Neural progenitor cell (in vitro differentiated cells): ENCODE data around the gene DPF3. TPM values are rescaled to one million over a fixed set of nuclear protein-coding genes. Genes with fewer than 3 reads are reported as not detected.

Experiments used
- DNase-seq: peaks from one replicate; pipeline ENCODE4 v3.0.0-alpha.2; 2016; ENCODE audit warnings: low spot score
- H2AFZ ChIP-seq: fragments of 200-600 bp; sonication (generic); replicated peaks from 2 replicates; pipeline ENCODE4 v1.6.1; 2016; ENCODE audit warnings: antibody characterized with exemption
- H3F3A ChIP-seq: fragments of 200-600 bp; sonication (generic); 2 replicates; pipeline ENCODE4 v1.6.1; 2016; ENCODE audit warnings: antibody characterized with exemption, low read depth
- H3K27ac ChIP-seq: fragments of 200-600 bp; sonication (generic); 2 replicates; pipeline ENCODE4 v1.5.1; 2016; ENCODE audit warnings: mild to moderate bottlenecking
- H3K27me3 ChIP-seq: fragments of 200-600 bp; sonication (generic); 2 replicates; pipeline ENCODE4 v1.6.1; 2016; ENCODE audit warnings: mild to moderate bottlenecking, moderate library complexity
- H3K36me3 ChIP-seq: fragments of 200-600 bp; sonication (generic); 2 replicates; pipeline ENCODE4 v1.5.1; 2016
- H3K4me1 ChIP-seq: fragments of 200-600 bp; sonication (generic); 2 replicates; pipeline ENCODE4 v1.6.1; 2016; ENCODE audit warnings: mixed run types
- H3K4me2 ChIP-seq: fragments of 200-600 bp; sonication (generic); 2 replicates; pipeline ENCODE4 v1.6.1; 2016
- H3K4me3 ChIP-seq: fragments of 200-600 bp; sonication (generic); 2 replicates; pipeline ENCODE4 v1.5.1; 2016
- H3K79me2 ChIP-seq: fragments of 200-600 bp; sonication (generic); 2 replicates; pipeline ENCODE4 v1.6.1; 2016; ENCODE audit warnings: low read depth
- H3K9ac ChIP-seq: fragments of 200-600 bp; sonication (generic); 2 replicates; pipeline ENCODE4 v1.6.1; 2016
- H3K9me3 ChIP-seq: fragments of 200-600 bp; sonication (generic); 2 replicates; pipeline ENCODE4 v1.5.1; 2016; ENCODE audit warnings: low read depth
- H4K20me1 ChIP-seq: fragments of 200-600 bp; sonication (generic); 2 replicates; pipeline ENCODE4 v1.6.1; 2016; ENCODE audit warnings: low read depth
- H3K27ac Mint-ChIP-seq: 3 replicates; pipeline ENCODE4 v1.8.0; 2021; ENCODE audit warnings: mixed read lengths
- H3K27me3 Mint-ChIP-seq: 2 replicates; pipeline ENCODE4 v1.8.0; 2022; ENCODE audit warnings: low read depth, mild to moderate bottlenecking, inconsistent platforms, moderate library complexity, mixed read lengths; ENCODE audit not compliant: insufficient read depth
- H3K36me3 Mint-ChIP-seq: 3 replicates; pipeline ENCODE4 v1.8.0; 2021; ENCODE audit warnings: mixed read lengths
- H3K4me1 Mint-ChIP-seq: 3 replicates; pipeline ENCODE4 v1.8.0; 2021; ENCODE audit warnings: mixed read lengths
- H3K4me3 Mint-ChIP-seq: 3 replicates; pipeline ENCODE4 v1.8.0; 2021; ENCODE audit warnings: mild to moderate bottlenecking, moderate library complexity, mixed read lengths
- H3K9me3 Mint-ChIP-seq: 3 replicates; pipeline ENCODE4 v1.8.0; 2020; ENCODE audit warnings: mixed read lengths
- CTCF ChIP-seq: fragments of 200-600 bp; sonication (generic); IDR thresholded peaks from 2 replicates; pipeline ENCODE4 v1.5.1; 2017; ENCODE audit warnings: antibody characterized with exemption, mild to moderate bottlenecking
- EZH2 ChIP-seq: fragments of 200-600 bp; sonication (generic); IDR thresholded peaks from 2 replicates; pipeline ENCODE4 v1.6.1; 2017; ENCODE audit warnings: antibody characterized with exemption, mild to moderate bottlenecking, moderate library complexity
- EZH2phosphoT487 ChIP-seq: fragments of 200-600 bp; sonication (generic); IDR thresholded peaks from 2 replicates; pipeline ENCODE4 v1.6.1; 2017; ENCODE audit warnings: antibody characterized with exemption
- total RNA-seq: library from RNA; depleted of rRNA; stranded (reverse); fragments of >200 nt; gene quantifications from 2 replicates; pipeline ENCODE4 v1.2.3, GENCODE V29; 2015; ENCODE audit warnings: low replicate concordance

Gene DPF3
- total RNA-seq, 1 donor from 2014 or later: not detected

- H3K9me3 Mint-ChIP-seq: peaks cover 3% of the 10 kb centered on the region
- no peaks in the 10 kb centered on the region for H3K36me3 Mint-ChIP-seq
- H3K4me3 ChIP-seq: no peak overlapping the region
- no peak overlapping the region for H3K9ac ChIP-seq
- no peaks in the 10 kb centered on the region for H3K9me3 ChIP-seq
- no peak overlapping the region for H3K27ac ChIP-seq
- no peaks in the 10 kb centered on the region for H3K4me1 ChIP-seq
- no peaks in the 10 kb centered on the region for H3K4me1 Mint-ChIP-seq
- no peaks in the 10 kb centered on the region for H3F3A ChIP-seq
- DNase-seq: no peak
- H3K27me3 Mint-ChIP-seq: no peaks in the 10 kb centered on the region
- H3K79me2 ChIP-seq: no peaks in the 10 kb centered on the region
- H3K27ac Mint-ChIP-seq: no peak overlapping the region
- no peaks in the 10 kb centered on the region for H4K20me1 ChIP-seq
- H2AFZ ChIP-seq: no peak overlapping the region
- no peaks in the 10 kb centered on the region for H3K27me3 ChIP-seq
- no peaks in the 10 kb centered on the region for H3K36me3 ChIP-seq
- H3K4me3 Mint-ChIP-seq: no peak overlapping the region
- TF ChIP-seq CTCF (no peak), EZH2phosphoT487 (no peak), EZH2 (no peak)
- H3K4me2 ChIP-seq: no peak overlapping the region
Observed at GRCh38 chr14:72636871-72637270, 257.0 kb downstream of the DPF3 start.

GRCh38 chr14:72636094-72636493 lies 257.8 kb downstream of the DPF3 start:
- no peak overlapping the region for H3K4me3 Mint-ChIP-seq
- no peaks in the 10 kb centered on the region for H3K36me3 Mint-ChIP-seq
- H3K27ac Mint-ChIP-seq: no peak overlapping the region
- Histone ChIP-seq H3K9ac (no peak overlapping the region), H3K4me2 (no peak overlapping the region), H4K20me1 (no peaks in the 10 kb centered on the region), H2AFZ (no peak overlapping the region), H3K36me3 (no peaks in the 10 kb centered on the region), H3K79me2 (no peaks in the 10 kb centered on the region), H3K27ac (no peak overlapping the region), H3K27me3 (no peaks in the 10 kb centered on the region), H3K4me1 (no peaks in the 10 kb centered on the region), H3K4me3 (no peak overlapping the region), H3K9me3 (no peaks in the 10 kb centered on the region), H3F3A (no peaks in the 10 kb centered on the region)
- peaks cover 3% of the 10 kb centered on the region for H3K9me3 Mint-ChIP-seq
- no peaks in the 10 kb centered on the region for H3K27me3 Mint-ChIP-seq
- no peak for DNase-seq
- TF ChIP-seq CTCF (no peak), EZH2 (no peak), EZH2phosphoT487 (no peak)
- H3K4me1 Mint-ChIP-seq: no peaks in the 10 kb centered on the region

- TF ChIP-seq CTCF (no peak), EZH2phosphoT487 (no peak), EZH2 (no peak)
- Histone ChIP-seq H3K79me2 (no peaks in the 10 kb centered on the region), H3K9me3 (no peaks in the 10 kb centered on the region), H3K27me3 (no peaks in the 10 kb centered on the region), H3K4me3 (no peak overlapping the region), H3K9ac (no peak overlapping the region), H4K20me1 (no peaks in the 10 kb centered on the region), H3K36me3 (no peaks in the 10 kb centered on the region), H3K4me2 (no peak overlapping the region), H3K27ac (no peak overlapping the region), H2AFZ (no peak overlapping the region), H3F3A (no peaks in the 10 kb centered on the region), H3K4me1 (no peaks in the 10 kb centered on the region)
- Mint-ChIP-seq H3K27ac (no peak overlapping the region), H3K4me1 (no peaks in the 10 kb centered on the region), H3K4me3 (no peak overlapping the region), H3K9me3 (no peaks in the 10 kb centered on the region), H3K36me3 (no peaks in the 10 kb centered on the region), H3K27me3 (no peaks in the 10 kb centered on the region)
- DNase-seq: no peak
Observed at GRCh38 chr14:72634691-72635616, 258.9 kb downstream of the DPF3 start.
